HCEC 1CT (cell line): Measurements from ENCODE around the gene PPP1R13B.
A peak's percentile ranks its signal among the peaks of the same experiment; 100 is the strongest.

Experiments used
- DNase-seq: peaks from one replicate; pipeline ENCODE4 v3.0.0-alpha.2; 2017

The PPP1R13B gene

GRCh38 chr14:103725739-103726395, 121.5 kb downstream of the PPP1R13B start:
- no peak for DNase-seq

GRCh38 chr14:103725001-103725682, 122.2 kb downstream of the PPP1R13B start:
- no peak for DNase-seq

GRCh38 chr14:103724116-103724515, 123.3 kb downstream of the PPP1R13B start:
- no peak for DNase-seq

GRCh38 chr14:103723748-103724081, 123.7 kb downstream of the PPP1R13B start:
- DNase-seq = no peak

- no peak for DNase-seq
These were observed 125.8 kb downstream of the PPP1R13B start for GRCh38 chr14:103721334-103722120.

GRCh38 chr14:103719751-103720150, 127.6 kb downstream of the PPP1R13B start:
- DNase-seq = no peak

- no peak for DNase-seq
These were observed 128.8 kb downstream of the PPP1R13B start for GRCh38 chr14:103718572-103718971.

GRCh38 chr14:103716899-103717411, 130.4 kb downstream of the PPP1R13B start:
- DNase-seq = no peak

- DNase-seq = peak; percentile 17
These were observed 131.1 kb downstream of the PPP1R13B start for GRCh38 chr14:103716091-103716801.

GRCh38 chr14:103715052-103716000, 132.0 kb downstream of the PPP1R13B start, which contains the start of the genes XRCC3 and ZFYVE21:
XRCC3 (minus strand) TSS chr14:103715451; CDS start chr14:103711087, 4,364 bp downstream.
ZFYVE21 (plus strand) TSS chr14:103715810; CDS start chr14:103715842, 32 bp downstream.
- DNase-seq = peak; percentile 99

- no peak for DNase-seq
These were observed 133.2 kb downstream of the PPP1R13B start for GRCh38 chr14:103714063-103714724.

GRCh38 chr14:103713304-103714062, 133.9 kb downstream of the PPP1R13B start:
- no peak for DNase-seq

GRCh38 chr14:103712633-103713247, 134.6 kb downstream of the PPP1R13B start:
- DNase-seq = no peak

GRCh38 chr14:103711516-103712431, 135.6 kb downstream of the PPP1R13B start:
- DNase-seq = no peak

GRCh38 chr14:103710771-103711377, 136.5 kb downstream of the PPP1R13B start:
- DNase-seq = no peak

- no peak for DNase-seq
These were observed 137.6 kb downstream of the PPP1R13B start for GRCh38 chr14:103709814-103710213.

GRCh38 chr14:103708750-103709187, 138.6 kb downstream of the PPP1R13B start:
- DNase-seq = no peak
